Esophagus squamous epithelium (tissue), 4 donors: ENCODE measurements around the gene TMED1.

Source experiments
- CTCF ChIP-seq, 6 experiments: fragments of 450-650 bp in 4 of 6; fragments of 200-600 bp in 2 of 6; sonication (generic) in 2 of 6; IDR thresholded peaks; one replicate each; pipeline ENCODE4 v1.5.1; 2016 to 2019; ENCODE audit warnings: antibody characterized with exemption in 6 of 6, mild to moderate bottlenecking in 4 of 6, moderate library complexity in 4 of 6
- POLR2A ChIP-seq, 4 donors: fragments of 450-650 bp; IDR thresholded peaks; one replicate each; pipeline ENCODE4 v1.6.1; 2017; ENCODE audit warnings: antibody characterized with exemption in 4 of 4, mild to moderate bottlenecking in 4 of 4, moderate library complexity in 3 of 4

- TF ChIP-seq CTCF (IDR thresholded peaks at IDR 0.05) (no peak), POLR2A (IDR thresholded peaks at IDR 0.05) (no peak)
Observed at GRCh38 chr19:10885201-10886169, 49.5 kb upstream of the TMED1 start.
